ENCODE measurements around the gene DCAF6. TPM values are rescaled to one million over a fixed set of nuclear protein-coding genes. Genes with fewer than 3 reads are reported as not detected.

Gene DCAF6
- total and polyA plus RNA-seq, 7 donors, result 33.6 to 102 (median 79.6) TPM

- H3K27ac ChIP-seq, result no peak overlapping the region
- H3K4me3 ChIP-seq, result no peak overlapping the region
- no peaks in the 10 kb centered on the region for H3K9me3 ChIP-seq
- TF ChIP-seq POLR2A (IDR thresholded peaks at IDR 0.05), result no peak
- no peak for TF ChIP-seq CTCF (IDR thresholded peaks at IDR 0.05)
- TF ChIP-seq EP300 (IDR thresholded peaks at IDR 0.05), result no peak
- TF ChIP-seq POLR2AphosphoS5 (IDR thresholded peaks at IDR 0.05), result no peak
- no peaks in the 10 kb centered on the region for H3K27me3 ChIP-seq
- intact Hi-C loops (cut with DNase I), result no loop called here
- no peak for DNase-seq
- H3K36me3 ChIP-seq, result peaks cover 0 to 27% (median 5%) of the 10 kb centered on the region in 4 donors
- peaks cover 0 to 10% (median 0%) of the 10 kb centered on the region in 4 donors for H3K4me1 ChIP-seq
Observed at GRCh38 chr1:168009322-168009721, 72.8 kb downstream of the DCAF6 start.

GRCh38 chr1:168019407-168019806 lies 82.9 kb downstream of the DCAF6 start:
- TF ChIP-seq EP300 (IDR thresholded peaks at IDR 0.05), result no peak
- TF ChIP-seq CTCF (IDR thresholded peaks at IDR 0.05), result no peak
- TF ChIP-seq POLR2AphosphoS5 (IDR thresholded peaks at IDR 0.05), result no peak
- TF ChIP-seq POLR2A (IDR thresholded peaks at IDR 0.05), result no peak
- Histone ChIP-seq H3K27me3 (no peaks in the 10 kb centered on the region), H3K36me3 (peaks cover 0 to 60% (median 18%) of the 10 kb centered on the region in 4 donors), H3K4me3 (no peak overlapping the region), H3K9me3 (no peaks in the 10 kb centered on the region), H3K4me1 (no peaks in the 10 kb centered on the region), H3K27ac (no peak overlapping the region)
- WGBS, 2 donors, result 92 to 97% methylated on average over 1 of the region's 1 CpG
- intact Hi-C loops (cut with DNase I), result no loop called here
- DNase-seq, result no peak

- Histone ChIP-seq H3K27me3 (no peaks in the 10 kb centered on the region), H3K4me1 (no peaks in the 10 kb centered on the region), H3K9me3 (no peaks in the 10 kb centered on the region), H3K4me3 (no peak overlapping the region), H3K36me3 (peaks cover 0 to 23% (median 2%) of the 10 kb centered on the region in 4 donors), H3K27ac (no peak overlapping the region)
- no peak for DNase-seq
- TF ChIP-seq POLR2A (IDR thresholded peaks at IDR 0.05) (no peak), CTCF (IDR thresholded peaks at IDR 0.05) (no peak), POLR2AphosphoS5 (IDR thresholded peaks at IDR 0.05) (no peak), EP300 (IDR thresholded peaks at IDR 0.05) (no peak)
- intact Hi-C loops (cut with DNase I), result no loop called here
- 92% methylated on average over 5 of the region's 5 CpGs for WGBS, 2 donors
Observed at GRCh38 chr1:168031198-168031597, 94.7 kb downstream of the DCAF6 start.

GRCh38 chr1:168031627-168032026 lies 95.1 kb downstream of the DCAF6 start:
- intact Hi-C loops (cut with DNase I), result no loop called here
- H3K27me3 ChIP-seq, result no peaks in the 10 kb centered on the region
- no peak overlapping the region for H3K27ac ChIP-seq
- no peaks in the 10 kb centered on the region for H3K9me3 ChIP-seq
- H3K4me3 ChIP-seq, result no peak overlapping the region
- no peak for DNase-seq
- peaks cover 0 to 20% (median 2%) of the 10 kb centered on the region in 4 donors for H3K36me3 ChIP-seq
- H3K4me1 ChIP-seq, result no peaks in the 10 kb centered on the region
- 54 to 80% methylated on average over 4 of the region's 4 CpGs for WGBS, 2 donors
- TF ChIP-seq EP300 (IDR thresholded peaks at IDR 0.05) (no peak), POLR2A (IDR thresholded peaks at IDR 0.05) (no peak), POLR2AphosphoS5 (IDR thresholded peaks at IDR 0.05) (no peak), CTCF (IDR thresholded peaks at IDR 0.05) (no peak)

GRCh38 chr1:168032029-168032428 lies 95.5 kb downstream of the DCAF6 start:
- WGBS, 2 donors, result 80 to 81% methylated on average over 1 of the region's 1 CpG
- TF ChIP-seq CTCF (IDR thresholded peaks at IDR 0.05), result no peak
- TF ChIP-seq POLR2AphosphoS5 (IDR thresholded peaks at IDR 0.05), result no peak
- TF ChIP-seq EP300 (IDR thresholded peaks at IDR 0.05), result no peak
- TF ChIP-seq POLR2A (IDR thresholded peaks at IDR 0.05), result no peak
- Histone ChIP-seq H3K9me3 (no peaks in the 10 kb centered on the region), H3K27ac (no peak overlapping the region), H3K4me3 (no peak overlapping the region), H3K4me1 (no peaks in the 10 kb centered on the region), H3K27me3 (no peaks in the 10 kb centered on the region), H3K36me3 (peaks cover 0 to 15% (median under 1%) of the 10 kb centered on the region in 4 donors)
- no peak for DNase-seq
- intact Hi-C loops (cut with DNase I), result no loop called here
